ENCODE data around the gene SCO2.

- no peak for TF ChIP-seq POLR2A (IDR thresholded peaks at IDR 0.05; ENCODE audit: low read depth, low read length)
- TF ChIP-seq RFX5 (IDR thresholded peaks at IDR 0.05; ENCODE audit: low read depth, low read length): no peak
- no peak for TF ChIP-seq CTCF (conservative IDR thresholded peaks at IDR 0.05; ENCODE audit: low read depth, low read length)
- TF ChIP-seq, protein P1, sequence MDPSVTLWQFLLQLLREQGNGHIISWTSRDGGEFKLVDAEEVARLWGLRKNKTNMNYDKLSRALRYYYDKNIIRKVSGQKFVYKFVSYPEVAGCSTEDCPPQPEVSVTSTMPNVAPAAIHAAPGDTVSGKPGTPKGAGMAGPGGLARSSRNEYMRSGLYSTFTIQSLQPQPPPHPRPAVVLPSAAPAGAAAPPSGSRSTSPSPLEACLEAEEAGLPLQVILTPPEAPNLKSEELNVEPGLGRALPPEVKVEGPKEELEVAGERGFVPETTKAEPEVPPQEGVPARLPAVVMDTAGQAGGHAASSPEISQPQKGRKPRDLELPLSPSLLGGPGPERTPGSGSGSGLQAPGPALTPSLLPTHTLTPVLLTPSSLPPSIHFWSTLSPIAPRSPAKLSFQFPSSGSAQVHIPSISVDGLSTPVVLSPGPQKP (IDR thresholded peaks at IDR 0.05; ENCODE audit: borderline replicate concordance, low read depth, low read length): no peak
Observed at GRCh38 chr22:50569896-50570535, 44.6 kb upstream of the SCO2 start.
